Neuron (in vitro differentiated cells): ENCODE measurements around the gene TRHDE.

Source experiments
- H2AFZ ChIP-seq: one replicate; pipeline ENCODE4 v1.6.1; 2013; ENCODE audit warnings: low read depth, mild to moderate bottlenecking, inconsistent platforms, low read length, moderate library complexity
- H3K27me3 ChIP-seq: one replicate; pipeline ENCODE4 v1.6.1; 2013; ENCODE audit warnings: low read length; ENCODE audit not compliant: insufficient read depth
- H3K36me3 ChIP-seq: one replicate; pipeline ENCODE4 v1.6.1; 2013; ENCODE audit warnings: low read length; ENCODE audit not compliant: insufficient read depth
- H3K4me1 ChIP-seq: one replicate; pipeline ENCODE4 v1.6.1; 2013; ENCODE audit warnings: low read length; ENCODE audit not compliant: insufficient read depth
- H3K4me3 ChIP-seq: 2 replicates; pipeline ENCODE4 v1.5.1; 2013; ENCODE audit warnings: mild to moderate bottlenecking, low read length, moderate library complexity
- H3K9me3 ChIP-seq: one replicate; pipeline ENCODE4 v1.6.1; 2013; ENCODE audit warnings: low read length

Gene TRHDE

DNA sequence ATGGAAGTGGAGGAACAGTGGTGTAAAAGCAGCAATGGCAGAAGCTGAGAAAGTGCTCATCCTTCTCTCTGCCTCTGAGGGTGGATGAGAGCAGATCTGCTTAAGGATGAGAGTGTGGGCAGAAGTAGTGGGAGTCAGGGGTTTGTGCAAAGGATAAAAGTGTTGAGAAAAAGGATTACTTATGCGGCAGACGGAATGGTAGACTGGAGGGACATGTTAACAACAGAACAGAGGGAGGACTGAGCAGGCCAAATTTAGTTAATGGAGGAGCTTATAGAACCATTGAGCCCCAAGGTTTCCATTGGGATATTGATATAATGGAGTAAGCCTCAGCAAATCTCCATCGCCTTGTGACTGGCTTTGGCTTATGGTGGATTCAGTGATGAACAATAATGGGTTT, 25.5 kb downstream of the TRHDE start:
- Histone ChIP-seq H3K4me3 (no peak overlapping the region), H3K36me3 (no peaks in the 10 kb centered on the region), H3K4me1 (no peaks in the 10 kb centered on the region), H3K27me3 (no peaks in the 10 kb centered on the region), H3K9me3 (no peaks in the 10 kb centered on the region), H2AFZ (no peak overlapping the region)

DNA sequence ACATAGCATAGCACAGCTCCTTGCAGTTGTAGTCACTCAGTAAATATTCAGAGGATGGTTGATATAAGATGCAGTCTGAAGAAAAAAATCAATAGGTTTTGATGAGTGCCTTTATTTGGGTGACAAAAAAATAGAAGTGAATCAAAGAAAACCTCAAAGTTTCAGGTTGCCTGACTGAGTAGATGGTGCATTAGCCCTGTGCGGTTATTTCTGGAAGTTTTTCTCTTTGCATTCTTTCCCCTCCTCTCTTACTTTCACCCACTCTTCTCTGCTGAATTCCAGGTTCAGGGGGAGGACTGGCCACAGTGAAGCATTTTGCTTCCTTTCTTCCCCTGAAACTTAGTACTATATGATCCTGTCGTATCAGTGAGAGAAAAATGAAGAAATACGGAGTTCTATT, 28.6 kb downstream of the TRHDE start:
- H3K4me1 ChIP-seq: no peaks in the 10 kb centered on the region
- no peak overlapping the region for H2AFZ ChIP-seq
- no peak overlapping the region for H3K4me3 ChIP-seq
- no peaks in the 10 kb centered on the region for H3K9me3 ChIP-seq
- H3K36me3 ChIP-seq: no peaks in the 10 kb centered on the region
- no peaks in the 10 kb centered on the region for H3K27me3 ChIP-seq

DNA sequence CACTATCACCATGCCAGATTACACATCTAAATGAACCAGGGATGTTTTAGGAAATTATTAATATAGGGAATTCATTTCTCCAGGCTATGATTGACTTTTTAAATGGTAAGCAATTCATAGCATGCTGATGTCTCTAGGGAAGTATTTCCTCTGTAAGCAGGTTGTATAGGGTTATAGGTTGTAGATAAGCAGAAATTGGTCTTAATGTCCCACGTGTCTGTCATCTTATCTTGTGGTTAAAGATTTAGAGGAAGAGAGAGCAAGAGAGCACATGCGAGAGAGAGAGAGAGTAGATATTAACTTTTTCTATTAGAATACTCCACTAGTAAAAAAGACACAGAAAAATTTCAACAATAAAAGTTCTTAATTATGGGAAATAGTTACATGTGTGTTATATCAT, 32.6 kb downstream of the TRHDE start:
- no peaks in the 10 kb centered on the region for H3K36me3 ChIP-seq
- no peak overlapping the region for H3K4me3 ChIP-seq
- H3K9me3 ChIP-seq: no peaks in the 10 kb centered on the region
- H2AFZ ChIP-seq: no peak overlapping the region
- no peaks in the 10 kb centered on the region for H3K4me1 ChIP-seq
- H3K27me3 ChIP-seq: no peaks in the 10 kb centered on the region

DNA sequence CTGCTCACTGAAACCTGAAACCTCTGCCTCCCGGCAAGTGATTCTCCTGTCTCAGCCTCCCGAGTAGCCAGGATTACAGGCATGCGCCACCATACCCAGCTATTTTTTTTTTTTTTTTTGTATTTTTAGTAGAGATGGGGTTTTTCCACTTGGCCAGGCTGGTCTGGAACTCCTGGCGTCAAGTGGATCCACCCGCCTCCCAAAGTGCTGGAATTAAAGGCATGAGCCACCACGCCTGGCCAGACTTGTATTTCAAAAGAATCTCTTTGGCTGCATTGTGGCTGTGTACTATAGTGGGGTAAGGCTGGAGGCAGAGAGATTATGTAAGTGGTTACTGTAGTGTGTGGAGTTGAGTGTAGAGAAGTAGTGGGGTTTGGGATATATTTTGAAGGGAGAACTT, 35.1 kb downstream of the TRHDE start:
- no peaks in the 10 kb centered on the region for H3K9me3 ChIP-seq
- no peaks in the 10 kb centered on the region for H3K36me3 ChIP-seq
- no peaks in the 10 kb centered on the region for H3K4me1 ChIP-seq
- H3K27me3 ChIP-seq: no peaks in the 10 kb centered on the region
- no peak overlapping the region for H3K4me3 ChIP-seq
- no peak overlapping the region for H2AFZ ChIP-seq

DNA sequence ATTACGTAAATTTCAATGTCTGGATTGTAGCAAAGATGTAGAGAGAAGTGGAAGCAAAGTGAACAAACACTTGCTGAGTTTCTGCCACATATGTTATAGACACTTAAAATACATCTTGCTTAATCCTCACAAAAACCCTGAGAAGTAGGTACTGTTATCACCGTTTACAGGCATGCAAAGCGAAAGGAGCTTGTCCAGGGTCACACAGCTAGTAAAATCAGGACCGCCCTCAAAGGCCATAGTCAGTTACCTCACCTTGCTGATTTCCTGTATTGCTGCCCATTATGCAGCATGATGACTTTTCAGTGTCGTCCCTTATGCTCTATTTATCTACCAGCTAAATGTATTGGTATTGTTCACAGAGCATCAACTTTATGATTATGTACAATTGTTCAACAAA, 39.8 kb downstream of the TRHDE start:
- H3K4me1 ChIP-seq: peaks cover 12% of the 10 kb centered on the region
- H3K27me3 ChIP-seq: no peaks in the 10 kb centered on the region
- H3K36me3 ChIP-seq: no peaks in the 10 kb centered on the region
- H2AFZ ChIP-seq: no peak overlapping the region
- no peak overlapping the region for H3K4me3 ChIP-seq
- no peaks in the 10 kb centered on the region for H3K9me3 ChIP-seq

DNA sequence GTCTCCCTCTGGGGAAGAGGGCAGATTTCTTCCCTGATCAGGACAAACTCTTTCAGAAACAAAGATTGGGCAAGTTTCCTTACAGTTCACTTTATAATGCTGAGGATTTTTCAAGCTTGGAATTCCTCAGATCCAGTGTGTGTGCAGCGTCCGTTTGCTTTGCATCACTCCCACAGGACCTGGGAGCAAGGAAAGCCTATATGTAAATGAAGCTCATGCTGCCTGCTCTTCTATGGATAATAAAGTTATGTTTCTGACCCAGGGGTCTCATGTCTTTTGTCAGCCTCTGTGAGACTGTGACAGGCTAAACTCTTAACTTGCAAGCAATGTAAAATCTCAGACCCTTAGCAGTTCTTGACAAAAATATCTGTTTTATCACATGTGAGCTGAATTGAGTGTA, 41.6 kb downstream of the TRHDE start:
- peak overlapping the region; percentile 58 for H2AFZ ChIP-seq
- peaks cover 12% of the 10 kb centered on the region for H3K4me1 ChIP-seq
- no peaks in the 10 kb centered on the region for H3K27me3 ChIP-seq
- no peak overlapping the region for H3K4me3 ChIP-seq
- no peaks in the 10 kb centered on the region for H3K36me3 ChIP-seq
- H3K9me3 ChIP-seq: no peaks in the 10 kb centered on the region

DNA sequence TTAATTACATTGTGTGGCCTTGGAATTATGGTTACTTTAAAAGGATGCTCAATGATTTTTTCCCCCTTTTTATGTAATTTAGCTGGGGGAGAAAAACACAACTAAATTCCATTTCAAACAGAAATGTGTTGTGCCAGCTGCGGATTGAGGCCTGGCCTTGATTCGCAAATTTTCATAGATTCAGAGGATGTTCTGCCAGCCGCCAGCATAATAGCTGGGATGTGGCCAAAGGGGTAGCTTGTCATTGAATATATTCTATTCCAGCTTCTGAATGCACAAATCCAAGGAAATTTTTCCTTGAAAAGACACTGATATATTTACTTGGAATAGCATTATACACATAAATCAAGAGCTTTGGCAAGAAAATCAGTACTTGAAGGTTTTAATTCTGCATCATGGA, 43.7 kb downstream of the TRHDE start:
- Histone ChIP-seq H3K4me3 (no peak overlapping the region), H3K9me3 (no peaks in the 10 kb centered on the region), H2AFZ (no peak overlapping the region), H3K36me3 (no peaks in the 10 kb centered on the region), H3K27me3 (no peaks in the 10 kb centered on the region), H3K4me1 (peaks cover 12% of the 10 kb centered on the region)

DNA sequence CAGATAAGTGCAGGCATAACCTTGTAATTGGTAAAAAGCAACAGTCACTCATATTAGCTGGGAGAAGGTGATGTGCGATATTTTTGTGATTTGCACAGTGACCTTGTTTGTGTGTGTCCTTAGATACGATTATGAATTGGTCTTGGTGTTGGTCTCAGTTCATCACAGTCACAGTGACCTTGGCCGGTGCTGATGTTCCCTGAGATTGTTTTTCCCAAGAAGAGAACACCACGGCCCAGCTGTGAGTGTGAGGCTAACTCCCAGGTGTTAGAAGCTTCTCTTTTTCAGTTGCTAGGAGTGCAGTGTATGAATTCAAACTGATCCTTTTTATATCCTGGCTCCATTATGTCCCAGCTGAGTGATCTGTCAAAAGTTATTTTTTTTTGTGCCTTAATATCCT, 46.2 kb downstream of the TRHDE start:
- Histone ChIP-seq H3K27me3 (no peaks in the 10 kb centered on the region), H3K4me3 (no peak overlapping the region), H3K9me3 (no peaks in the 10 kb centered on the region), H3K36me3 (no peaks in the 10 kb centered on the region), H2AFZ (no peak overlapping the region), H3K4me1 (peaks cover 12% of the 10 kb centered on the region)

DNA sequence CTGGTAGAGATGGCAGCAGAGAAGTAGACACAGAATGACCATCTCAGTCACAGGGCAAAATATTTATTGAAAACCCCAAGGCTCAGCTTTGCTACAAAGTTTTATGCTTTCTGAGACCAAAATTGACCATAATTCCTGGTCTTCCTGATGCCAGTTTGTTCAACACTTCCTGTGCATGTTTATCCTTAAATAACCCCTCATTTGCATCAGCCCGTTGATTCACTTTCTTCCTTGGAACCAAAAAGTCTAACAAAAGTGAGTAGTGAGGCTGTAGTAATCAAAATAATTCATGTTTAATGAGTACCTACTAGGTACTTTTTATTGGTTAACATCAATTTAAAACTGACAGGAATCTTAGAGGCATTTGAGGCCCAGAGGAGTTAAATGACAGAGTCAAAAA, 51.7 kb downstream of the TRHDE start:
- no peak overlapping the region for H2AFZ ChIP-seq
- no peak overlapping the region for H3K4me3 ChIP-seq
- no peaks in the 10 kb centered on the region for H3K27me3 ChIP-seq
- H3K36me3 ChIP-seq: no peaks in the 10 kb centered on the region
- H3K4me1 ChIP-seq: no peaks in the 10 kb centered on the region
- no peaks in the 10 kb centered on the region for H3K9me3 ChIP-seq

DNA sequence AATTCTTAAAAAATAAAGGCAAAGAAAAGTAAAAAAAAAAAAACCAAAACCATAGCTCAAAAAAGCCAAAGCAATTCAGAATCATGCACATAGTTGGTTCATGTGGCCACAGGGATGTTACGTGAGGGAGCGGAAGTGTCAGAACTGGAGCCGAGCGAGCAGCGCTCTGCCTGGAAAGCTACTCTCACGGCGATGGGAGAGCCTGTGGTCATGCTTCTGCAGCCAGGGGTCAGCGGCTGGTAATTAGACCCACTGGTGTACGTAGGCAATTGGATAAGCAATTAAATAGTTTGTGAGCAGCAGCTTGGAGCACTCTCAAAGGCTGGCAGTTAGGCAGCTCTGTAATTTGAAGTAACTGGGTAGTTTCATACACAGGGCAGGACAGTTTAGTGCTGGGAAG, 58.1 kb downstream of the TRHDE start:
- H3K4me1 ChIP-seq: no peaks in the 10 kb centered on the region
- no peak overlapping the region for H3K4me3 ChIP-seq
- no peaks in the 10 kb centered on the region for H3K9me3 ChIP-seq
- H3K27me3 ChIP-seq: no peaks in the 10 kb centered on the region
- no peaks in the 10 kb centered on the region for H3K36me3 ChIP-seq
- no peak overlapping the region for H2AFZ ChIP-seq

DNA sequence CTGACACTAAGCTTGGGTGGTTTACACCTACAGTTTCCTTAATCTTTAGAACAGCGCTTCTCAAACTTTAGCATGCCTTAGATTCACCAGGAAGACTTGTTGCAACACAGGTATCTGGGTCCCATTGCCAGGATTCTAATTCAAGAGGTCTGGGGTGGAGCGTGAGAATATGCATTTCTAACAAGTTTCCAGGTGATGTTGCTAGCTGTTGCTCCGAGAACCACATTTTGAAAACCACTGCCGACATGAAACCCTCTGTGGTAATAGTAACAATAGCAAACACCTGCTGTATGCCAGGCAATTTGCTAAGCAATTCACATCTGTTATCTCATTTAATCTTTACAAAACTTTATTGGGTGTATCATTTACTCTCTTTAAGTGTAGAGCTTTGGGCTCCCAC, 58.6 kb downstream of the TRHDE start:
- Histone ChIP-seq H3K27me3 (no peaks in the 10 kb centered on the region), H3K9me3 (no peaks in the 10 kb centered on the region), H3K4me1 (no peaks in the 10 kb centered on the region)

DNA sequence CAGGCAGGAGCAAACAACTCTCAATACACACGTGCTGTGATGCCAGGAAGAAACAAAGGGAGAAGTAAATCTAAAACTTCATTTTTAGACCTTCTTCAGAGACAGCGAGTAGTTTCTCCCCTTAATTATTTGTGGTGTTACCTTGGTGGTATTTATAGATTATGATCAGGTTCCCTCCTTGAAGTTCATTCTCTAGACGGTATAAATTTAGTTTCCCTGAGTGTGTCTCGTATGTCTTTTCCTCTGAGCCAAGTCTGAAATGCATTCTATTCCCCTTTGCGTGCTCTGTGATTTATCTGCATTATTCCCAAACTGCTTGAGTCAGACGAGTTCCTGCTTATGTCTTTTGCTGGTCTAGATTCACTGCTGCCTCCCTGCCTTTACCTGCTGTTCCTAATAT, 65.2 kb downstream of the TRHDE start:
- no peaks in the 10 kb centered on the region for H3K27me3 ChIP-seq
- no peaks in the 10 kb centered on the region for H3K4me1 ChIP-seq
- H3K4me3 ChIP-seq: no peak overlapping the region
- H2AFZ ChIP-seq: no peak overlapping the region
- no peaks in the 10 kb centered on the region for H3K9me3 ChIP-seq
- no peaks in the 10 kb centered on the region for H3K36me3 ChIP-seq

More for the DNA sequence above, 58.6 kb downstream of the TRHDE start:
- H3K4me3 ChIP-seq: no peak overlapping the region
- H2AFZ ChIP-seq: no peak overlapping the region
- no peaks in the 10 kb centered on the region for H3K36me3 ChIP-seq

DNA sequence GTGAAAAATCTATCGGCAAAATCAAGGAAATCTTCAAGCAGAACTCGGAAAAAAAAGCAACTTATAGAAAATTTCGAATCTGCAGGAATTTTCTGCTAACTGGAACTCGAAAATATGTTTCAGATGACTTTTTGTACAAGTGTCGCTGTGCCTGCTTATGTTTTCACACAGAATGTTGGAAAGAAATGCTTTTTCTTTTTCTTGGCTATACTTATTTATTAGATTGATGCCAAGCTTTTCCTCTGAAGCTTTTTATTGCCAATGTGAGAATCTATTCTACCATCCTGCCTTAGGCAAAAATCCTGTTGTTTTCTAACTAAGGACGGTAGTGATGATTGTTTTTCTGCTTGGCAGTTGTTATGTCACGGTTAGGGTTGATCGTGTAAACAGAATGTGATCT, 65.8 kb downstream of the TRHDE start:
- Histone ChIP-seq H3K27me3 (no peaks in the 10 kb centered on the region), H3K4me1 (no peaks in the 10 kb centered on the region), H3K36me3 (no peaks in the 10 kb centered on the region), H2AFZ (no peak overlapping the region), H3K9me3 (no peaks in the 10 kb centered on the region), H3K4me3 (no peak overlapping the region)

DNA sequence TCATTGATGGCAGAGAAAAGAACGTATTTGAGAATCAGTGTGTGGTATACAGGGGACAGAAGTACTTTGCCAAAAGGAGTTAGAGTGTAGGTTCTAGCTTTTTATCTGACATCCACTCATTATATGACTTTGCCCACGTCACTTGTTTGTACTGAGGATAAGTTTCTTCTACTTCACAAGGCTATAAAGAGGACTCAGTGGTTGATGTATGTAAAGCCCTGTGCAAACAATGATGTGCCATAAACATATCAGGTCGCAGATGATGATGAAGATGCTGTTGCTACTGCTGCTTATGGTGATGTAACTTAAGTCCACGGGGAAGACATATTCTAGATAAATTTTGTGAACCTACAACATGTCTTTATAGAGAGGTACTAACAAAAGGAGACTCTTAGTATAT, 66.3 kb downstream of the TRHDE start:
- Histone ChIP-seq H3K27me3 (no peaks in the 10 kb centered on the region), H2AFZ (no peak overlapping the region), H3K36me3 (no peaks in the 10 kb centered on the region), H3K4me3 (no peak overlapping the region), H3K9me3 (no peaks in the 10 kb centered on the region), H3K4me1 (no peaks in the 10 kb centered on the region)
